Endothelial cell of umbilical vein (primary cell): ENCODE results near the gene REM2.

Experiments used
- EZH2 ChIP-seq: IDR thresholded peaks from 2 replicates; pipeline ENCODE4 v1.6.1; 2012; ENCODE audit warnings: borderline replicate concordance, low read depth, mild to moderate bottlenecking, moderate library complexity, low read length, inconsistent platforms; ENCODE audit not compliant: severe bottlenecking
- MAX ChIP-seq: IDR thresholded peaks from 2 replicates; pipeline ENCODE4 v1.6.1; 2011; ENCODE audit not compliant: insufficient read depth, insufficient read length
- POLR2AphosphoS5 ChIP-seq: IDR thresholded peaks from 2 replicates; pipeline ENCODE4 v1.6.1; 2012; ENCODE audit warnings: low read depth, mild to moderate bottlenecking, control low read depth, low read length, moderate library complexity; ENCODE audit not compliant: insufficient read depth
- TF ChIP-seq, protein P1 (sequence below), 2 donors: IDR thresholded peaks; 1 replicate in 1 of 2; 2 replicates in 1 of 2; pipeline ENCODE4 v1.5.1; 2011; ENCODE audit warnings: low read length in 2 of 2, mild to moderate bottlenecking in 2 of 2, moderate library complexity in 2 of 2, control low read depth in 1 of 2, inconsistent platforms in 1 of 2, low read depth in 1 of 2; ENCODE audit not compliant: insufficient read depth in 1 of 2; ENCODE audit errors: extremely low read depth in 1 of 2

DNA sequence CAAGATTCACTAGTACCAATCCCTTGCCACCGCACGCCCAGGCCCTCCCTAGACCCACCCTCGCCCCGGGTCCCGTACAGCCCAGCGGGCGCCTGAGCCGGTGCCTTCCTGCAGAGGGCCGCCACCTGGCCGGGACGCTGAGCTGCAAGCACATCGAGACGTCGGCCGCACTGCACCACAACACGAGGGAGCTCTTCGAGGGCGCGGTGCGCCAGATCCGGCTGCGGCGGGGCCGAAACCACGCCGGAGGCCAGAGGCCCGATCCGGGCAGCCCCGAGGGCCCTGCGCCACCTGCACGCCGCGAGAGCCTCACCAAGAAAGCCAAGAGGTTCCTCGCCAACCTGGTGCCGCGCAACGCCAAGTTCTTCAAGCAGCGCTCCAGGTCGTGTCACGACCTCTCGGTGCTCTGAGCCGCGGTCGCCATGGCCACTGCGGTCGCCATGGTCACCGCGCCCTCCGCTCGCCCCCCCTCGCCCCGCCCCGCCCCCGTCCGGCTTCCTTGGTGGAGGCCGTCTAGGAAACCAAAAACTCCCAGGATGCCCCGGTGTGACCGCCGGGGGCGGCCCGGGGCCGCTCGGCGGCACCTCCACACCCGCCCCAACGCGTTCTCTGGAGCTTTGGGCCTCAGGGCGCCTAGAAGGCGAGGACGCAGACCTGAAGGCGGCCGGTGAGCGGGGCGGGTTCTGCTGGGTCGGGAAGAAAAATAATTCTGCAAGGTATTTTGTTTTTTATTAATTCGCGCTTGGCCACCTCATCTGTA lies 3.7 kb downstream of the REM2 start:
- TF ChIP-seq EZH2, result no peak
- TF ChIP-seq, protein P1, sequence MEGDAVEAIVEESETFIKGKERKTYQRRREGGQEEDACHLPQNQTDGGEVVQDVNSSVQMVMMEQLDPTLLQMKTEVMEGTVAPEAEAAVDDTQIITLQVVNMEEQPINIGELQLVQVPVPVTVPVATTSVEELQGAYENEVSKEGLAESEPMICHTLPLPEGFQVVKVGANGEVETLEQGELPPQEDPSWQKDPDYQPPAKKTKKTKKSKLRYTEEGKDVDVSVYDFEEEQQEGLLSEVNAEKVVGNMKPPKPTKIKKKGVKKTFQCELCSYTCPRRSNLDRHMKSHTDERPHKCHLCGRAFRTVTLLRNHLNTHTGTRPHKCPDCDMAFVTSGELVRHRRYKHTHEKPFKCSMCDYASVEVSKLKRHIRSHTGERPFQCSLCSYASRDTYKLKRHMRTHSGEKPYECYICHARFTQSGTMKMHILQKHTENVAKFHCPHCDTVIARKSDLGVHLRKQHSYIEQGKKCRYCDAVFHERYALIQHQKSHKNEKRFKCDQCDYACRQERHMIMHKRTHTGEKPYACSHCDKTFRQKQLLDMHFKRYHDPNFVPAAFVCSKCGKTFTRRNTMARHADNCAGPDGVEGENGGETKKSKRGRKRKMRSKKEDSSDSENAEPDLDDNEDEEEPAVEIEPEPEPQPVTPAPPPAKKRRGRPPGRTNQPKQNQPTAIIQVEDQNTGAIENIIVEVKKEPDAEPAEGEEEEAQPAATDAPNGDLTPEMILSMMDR (IDR thresholded peaks at IDR 0.05; ENCODE audit: extremely low read depth in 1 of 2, insufficient read depth in 1 of 2, low read depth in 1 of 2, low read length in 2 of 2), result peak; percentile 6 to 37
- TF ChIP-seq MAX, result peak; percentile 51
- no peak for TF ChIP-seq POLR2AphosphoS5
